Adrenal gland (tissue), 12 donors: Measurements from ENCODE around the gene MAJIN. TPM values are rescaled to one million over a fixed set of nuclear protein-coding genes. Genes with fewer than 3 reads are reported as not detected.

Experiments used
- DNase-seq, 7 donors: peaks; one replicate each; pipeline ENCODE4 v3.0.0-alpha.2; 2019 to 2020
- H3K27ac ChIP-seq, 5 donors: fragments of 200-600 bp; sonication (generic) in 4 of 5; 1 replicate in 3 of 5; 2 replicates in 2 of 5; pipeline versions ENCODE4 v1.5.1 to v1.8.0; 2016 to 2020; ENCODE audit warnings: mild to moderate bottlenecking in 1 of 5
- H3K27me3 ChIP-seq: fragments of 200-600 bp; 2 replicates; pipeline ENCODE4 v1.8.0; 2021
- H3K36me3 ChIP-seq, 2 donors: fragments of 200-600 bp; replicated peaks in 1 of 2; 1 replicate in 1 of 2; 2 replicates in 1 of 2; pipeline versions ENCODE4 v1.5.1 to v1.8.0; 2018 to 2022
- H3K4me1 ChIP-seq, 2 donors: fragments of 200-600 bp; replicated peaks in 1 of 2; 1 replicate in 1 of 2; 2 replicates in 1 of 2; pipeline versions ENCODE4 v1.5.1 to v1.8.0; 2018 to 2021
- H3K4me3 ChIP-seq, 4 donors: fragments of 200-600 bp; sonication (generic) in 3 of 4; one replicate each; pipeline ENCODE4 v1.5.1; 2016 to 2018
- H3K9me3 ChIP-seq, 3 donors: fragments of 200-600 bp; sonication (generic) in 1 of 3; replicated peaks in 1 of 3; 1 replicate in 2 of 3; 2 replicates in 1 of 3; pipeline versions ENCODE4 v1.5.1 to v1.8.0; 2016 to 2021
- POLR2A ChIP-seq, 2 donors: fragments of 450-650 bp; IDR thresholded peaks; one replicate each; pipeline ENCODE4 v1.6.1; 2017; ENCODE audit warnings: antibody characterized with exemption in 2 of 2, mild to moderate bottlenecking in 2 of 2, moderate library complexity in 1 of 2
- WGBS, 4 donors: extraction: QIAGEN DNeasy Blood & Tissue Kit in 2 of 4; methylation state at CpG; one replicate each; pipeline versions ENCODE4 v1.1.5 to v1.1.7; 2013 to 2017; 5-methylcytosine and 5-hydroxymethylcytosine counted together
- intact Hi-C, 2 donors: fragments of 100-400 bp; cut with DNase I; formaldehyde crosslinking; loops; one replicate each; pipeline versions ENCODE4 v1.14.1 to v1.15.0; 2022 to 2023
- polyA plus RNA-seq, 3 donors: library from polyadenylated mRNA; stranded (reverse); fragments of 200-250 nt in 2 of 3; fragments of 350-450 nt in 1 of 3; fragmentation: Illumina TruSeq in 1 of 3; extraction: RNeasy Lipid Tissue Mini Kit (QIAGEN cat#74804) in 1 of 3; gene quantifications; one replicate each; pipeline ENCODE4 v1.2.3, GENCODE V29; 2013 to 2014
- total RNA-seq, 9 donors: library from RNA; depleted of rRNA in 4 of 9; stranded (reverse); fragments of >200 nt in 4 of 9; fragments of 120-200 nt in 1 of 9; fragmentation: NEBNext Ultra II Directional in 1 of 9; extraction: Animal tissue kit (Norgen Biotek cat#: 25700) in 1 of 9; gene quantifications; one replicate each; pipeline versions ENCODE4 v1.1.0 to v1.2.4, GENCODE V29; 2013 to 2023
- TF ChIP-seq, protein P1 (sequence below), 6 experiments: fragments of 450-650 bp in 4 of 6; fragments of 200-600 bp in 2 of 6; sonication (generic) in 1 of 6; IDR thresholded peaks; 1 replicate in 5 of 6; 2 replicates in 1 of 6; pipeline versions ENCODE4 v1.5.1 to v1.8.0; 2016 to 2021; ENCODE audit warnings: antibody characterized with exemption in 6 of 6, mild to moderate bottlenecking in 2 of 6, moderate library complexity in 1 of 6
- donor health status: healthy with polysubstance abuse.
- donor health status: Bipolar disorder and iron deficiency.
- donor health status: DM: yes; HTN: yes; CAD: no.
- donor health status: DM: no; HTN: no; CAD: no.
- donor health status: DM: no; HTN: no; CAD: no.
- donor health status: DM: yes; HTN: yes; CAD: no.

The MAJIN gene
- total and polyA plus RNA-seq, 12 donors = 0.24 to 0.29 TPM; not detected in 10

DNA sequence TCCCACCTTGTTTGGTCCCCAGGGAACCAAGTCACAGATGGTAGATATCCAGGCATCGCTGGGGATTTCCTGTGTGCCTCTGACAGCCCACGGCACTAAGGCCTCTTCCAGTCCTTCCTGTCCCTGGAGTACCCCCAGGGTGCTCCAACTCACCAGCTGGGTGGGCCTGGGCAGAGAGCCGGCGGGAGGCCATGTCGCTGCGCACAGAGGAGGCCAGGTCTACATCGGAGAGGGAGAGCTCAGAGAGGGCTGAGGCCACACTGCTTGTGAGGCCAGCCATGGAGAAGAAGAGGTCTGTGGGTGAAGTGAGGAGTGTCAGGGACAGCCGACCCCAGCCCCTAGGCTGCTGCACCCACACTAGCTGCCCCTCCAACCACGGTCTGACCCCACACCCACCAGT, 60.2 kb downstream of the MAJIN start:
- Histone ChIP-seq H3K36me3 (peaks cover 0 to 75% of the 10 kb centered on the region in 2 donors), H3K27ac (no peak overlapping the region), H3K9me3 (no peaks in the 10 kb centered on the region), H3K4me3 (no peak overlapping the region), H3K27me3 (no peaks in the 10 kb centered on the region), H3K4me1 (peaks cover 0 to 15% of the 10 kb centered on the region in 2 donors)
- WGBS, 4 donors = 86 to 94% (median 92%) methylated on average over 7 to 9 of the region's 9 CpGs
- DNase-seq = no peak
- intact Hi-C loops = no loop called here
- TF ChIP-seq, protein P1, sequence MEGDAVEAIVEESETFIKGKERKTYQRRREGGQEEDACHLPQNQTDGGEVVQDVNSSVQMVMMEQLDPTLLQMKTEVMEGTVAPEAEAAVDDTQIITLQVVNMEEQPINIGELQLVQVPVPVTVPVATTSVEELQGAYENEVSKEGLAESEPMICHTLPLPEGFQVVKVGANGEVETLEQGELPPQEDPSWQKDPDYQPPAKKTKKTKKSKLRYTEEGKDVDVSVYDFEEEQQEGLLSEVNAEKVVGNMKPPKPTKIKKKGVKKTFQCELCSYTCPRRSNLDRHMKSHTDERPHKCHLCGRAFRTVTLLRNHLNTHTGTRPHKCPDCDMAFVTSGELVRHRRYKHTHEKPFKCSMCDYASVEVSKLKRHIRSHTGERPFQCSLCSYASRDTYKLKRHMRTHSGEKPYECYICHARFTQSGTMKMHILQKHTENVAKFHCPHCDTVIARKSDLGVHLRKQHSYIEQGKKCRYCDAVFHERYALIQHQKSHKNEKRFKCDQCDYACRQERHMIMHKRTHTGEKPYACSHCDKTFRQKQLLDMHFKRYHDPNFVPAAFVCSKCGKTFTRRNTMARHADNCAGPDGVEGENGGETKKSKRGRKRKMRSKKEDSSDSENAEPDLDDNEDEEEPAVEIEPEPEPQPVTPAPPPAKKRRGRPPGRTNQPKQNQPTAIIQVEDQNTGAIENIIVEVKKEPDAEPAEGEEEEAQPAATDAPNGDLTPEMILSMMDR (IDR thresholded peaks at IDR 0.05) = no peak
- TF ChIP-seq POLR2A (IDR thresholded peaks at IDR 0.05) = no peak

DNA sequence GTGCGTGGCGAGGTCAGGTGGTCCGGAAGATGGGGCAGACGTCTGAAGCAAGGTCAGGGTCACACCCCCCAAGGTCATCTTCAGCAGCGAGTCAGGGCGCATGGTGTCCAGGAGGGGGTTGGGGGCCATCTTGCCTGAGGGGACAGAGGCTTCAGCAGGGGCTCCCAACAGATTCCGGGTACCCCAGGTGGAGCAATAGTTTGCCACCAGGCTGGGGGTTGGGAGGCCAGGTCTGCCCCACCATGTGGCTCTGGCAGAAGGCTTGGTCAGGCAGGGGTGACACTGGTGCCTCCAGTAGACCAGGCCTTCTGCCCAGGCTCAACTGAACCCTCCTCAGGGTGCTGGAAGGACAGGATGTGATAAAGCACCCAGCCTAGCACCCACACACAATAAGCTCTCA, 60.8 kb downstream of the MAJIN start:
- intact Hi-C loops = no loop called here
- H3K9me3 ChIP-seq = no peaks in the 10 kb centered on the region
- peaks cover 0 to 11% of the 10 kb centered on the region in 2 donors for H3K4me1 ChIP-seq
- no peak overlapping the region for H3K4me3 ChIP-seq
- TF ChIP-seq, protein P1 (IDR thresholded peaks at IDR 0.05) = no peak
- peaks cover 0 to 81% of the 10 kb centered on the region in 2 donors for H3K36me3 ChIP-seq
- no peak overlapping the region for H3K27ac ChIP-seq
- no peak for DNase-seq
- no peaks in the 10 kb centered on the region for H3K27me3 ChIP-seq
- 65 to 72% (median 67%) methylated on average over 6 to 7 of the region's 7 CpGs for WGBS, 4 donors

GRCh38 chr11:64910451-64911093, 61.3 kb downstream of the MAJIN start:
- TF ChIP-seq, protein P1 (IDR thresholded peaks at IDR 0.05) = no peak
- TF ChIP-seq POLR2A (IDR thresholded peaks at IDR 0.05) = no peak
- peaks cover 0 to 87% of the 10 kb centered on the region in 2 donors for H3K36me3 ChIP-seq
- WGBS, 4 donors = 91 to 95% (median 93%) methylated on average over 13 to 27 of the region's 27 CpGs

GRCh38 chr11:64909653-64910343, 62.1 kb downstream of the MAJIN start:
- DNase-seq = no peak
- no peaks in the 10 kb centered on the region for H3K9me3 ChIP-seq
- no peaks in the 10 kb centered on the region for H3K27me3 ChIP-seq
- no peak overlapping the region for H3K4me3 ChIP-seq
- H3K4me1 ChIP-seq = no peaks in the 10 kb centered on the region
- WGBS, 4 donors = 92 to 100% (median 92%) methylated on average over 4 to 39 of the region's 39 CpGs
- TF ChIP-seq POLR2A (IDR thresholded peaks at IDR 0.05) = no peak
- TF ChIP-seq, protein P1 (IDR thresholded peaks at IDR 0.05) = no peak
- H3K27ac ChIP-seq = no peak overlapping the region
- intact Hi-C loops = no loop called here
- peaks cover 0 to 93% of the 10 kb centered on the region in 2 donors for H3K36me3 ChIP-seq

More at GRCh38 chr11:64910451-64911093, 61.3 kb downstream of the MAJIN start:
- no peak overlapping the region for H3K4me3 ChIP-seq
- no peak for DNase-seq
- intact Hi-C loops = no loop called here
- no peaks in the 10 kb centered on the region for H3K27me3 ChIP-seq
- no peaks in the 10 kb centered on the region for H3K9me3 ChIP-seq
- H3K4me1 ChIP-seq = peaks cover 0 to 6% of the 10 kb centered on the region in 2 donors
- no peak overlapping the region for H3K27ac ChIP-seq
